ENCODE data around the gene MAT2A.

Gene MAT2A

GRCh38 chr2:85547089-85547858, 8.3 kb downstream of the MAT2A start:
- WGBS, 2 experiments: 86 to 100% methylated on average over 1 of the region's 1 CpG

GRCh38 chr2:85547859-85548607, 9.1 kb downstream of the MAT2A start:
- H3K27ac ChIP-seq (ENCODE audit: insufficient read depth, low read depth, low read length, poor library complexity, severe bottlenecking): no peak overlapping the region
- H3K36me3 ChIP-seq (ENCODE audit: control insufficient read depth, insufficient read depth, low read length): peaks cover 38% of the 10 kb centered on the region
- H3K4me3 ChIP-seq (ENCODE audit: insufficient read depth, low read depth, low read length): no peak overlapping the region
- no peaks in the 10 kb centered on the region for H3K4me1 ChIP-seq (ENCODE audit: control insufficient read depth, insufficient read depth, low read length)
- no peaks in the 10 kb centered on the region for H3K27me3 ChIP-seq (ENCODE audit: control insufficient read depth, insufficient read depth, low read length, poor library complexity, severe bottlenecking)
- H3K9me3 ChIP-seq (ENCODE audit: control insufficient read depth, low read length): no peaks in the 10 kb centered on the region
- WGBS, 2 experiments: 95% methylated on average over 6 of the region's 6 CpGs

More at GRCh38 chr2:85547089-85547858, 8.3 kb downstream of the MAT2A start:
- Histone ChIP-seq H3K27me3 (ENCODE audit: control insufficient read depth, insufficient read depth, low read length, poor library complexity, severe bottlenecking) (no peaks in the 10 kb centered on the region), H3K4me3 (ENCODE audit: insufficient read depth, low read depth, low read length) (no peak overlapping the region), H3K4me1 (ENCODE audit: control insufficient read depth, insufficient read depth, low read length) (peaks cover under 1% of the 10 kb centered on the region), H3K27ac (ENCODE audit: insufficient read depth, low read depth, low read length, poor library complexity, severe bottlenecking) (no peak overlapping the region), H3K36me3 (ENCODE audit: control insufficient read depth, insufficient read depth, low read length) (peaks cover 40% of the 10 kb centered on the region), H3K9me3 (ENCODE audit: control insufficient read depth, low read length) (no peaks in the 10 kb centered on the region)

- 93 to 94% methylated on average over 2 of the region's 2 CpGs for WGBS, 2 experiments
- Histone ChIP-seq H3K4me1 (ENCODE audit: control insufficient read depth, insufficient read depth, low read length) (no peaks in the 10 kb centered on the region), H3K9me3 (ENCODE audit: control insufficient read depth, low read length) (no peaks in the 10 kb centered on the region), H3K27me3 (ENCODE audit: control insufficient read depth, insufficient read depth, low read length, poor library complexity, severe bottlenecking) (no peaks in the 10 kb centered on the region), H3K27ac (ENCODE audit: insufficient read depth, low read depth, low read length, poor library complexity, severe bottlenecking) (peak overlapping the region; percentile 16), H3K36me3 (ENCODE audit: control insufficient read depth, insufficient read depth, low read length) (peaks cover 33% of the 10 kb centered on the region), H3K4me3 (ENCODE audit: insufficient read depth, low read depth, low read length) (no peak overlapping the region)
These were observed 9.6 kb downstream of the MAT2A start for GRCh38 chr2:85548608-85548900.

- 94 to 96% methylated on average over 10 of the region's 10 CpGs for WGBS, 2 experiments
- no peaks in the 10 kb centered on the region for H3K27me3 ChIP-seq (ENCODE audit: control insufficient read depth, insufficient read depth, low read length, poor library complexity, severe bottlenecking)
- H3K36me3 ChIP-seq (ENCODE audit: control insufficient read depth, insufficient read depth, low read length): peaks cover 37% of the 10 kb centered on the region
- H3K27ac ChIP-seq (ENCODE audit: insufficient read depth, low read depth, low read length, poor library complexity, severe bottlenecking): no peak overlapping the region
- no peaks in the 10 kb centered on the region for H3K9me3 ChIP-seq (ENCODE audit: control insufficient read depth, low read length)
- H3K4me1 ChIP-seq (ENCODE audit: control insufficient read depth, insufficient read depth, low read length): no peaks in the 10 kb centered on the region
- no peak overlapping the region for H3K4me3 ChIP-seq (ENCODE audit: insufficient read depth, low read depth, low read length)
These were observed 10.1 kb downstream of the MAT2A start for GRCh38 chr2:85549095-85549494.

GRCh38 chr2:85549826-85550225, 10.9 kb downstream of the MAT2A start:
- Histone ChIP-seq H3K4me1 (ENCODE audit: control insufficient read depth, insufficient read depth, low read length) (no peaks in the 10 kb centered on the region), H3K36me3 (ENCODE audit: control insufficient read depth, insufficient read depth, low read length) (peaks cover 33% of the 10 kb centered on the region), H3K27ac (ENCODE audit: insufficient read depth, low read depth, low read length, poor library complexity, severe bottlenecking) (no peak overlapping the region), H3K4me3 (ENCODE audit: insufficient read depth, low read depth, low read length) (no peak overlapping the region), H3K27me3 (ENCODE audit: control insufficient read depth, insufficient read depth, low read length, poor library complexity, severe bottlenecking) (no peaks in the 10 kb centered on the region), H3K9me3 (ENCODE audit: control insufficient read depth, low read length) (no peaks in the 10 kb centered on the region)
- WGBS, 2 experiments: 74 to 81% methylated on average over 4 of the region's 4 CpGs

- Histone ChIP-seq H3K36me3 (ENCODE audit: control insufficient read depth, insufficient read depth, low read length) (peaks cover 30% of the 10 kb centered on the region), H3K4me3 (ENCODE audit: insufficient read depth, low read depth, low read length) (no peak overlapping the region), H3K27ac (ENCODE audit: insufficient read depth, low read depth, low read length, poor library complexity, severe bottlenecking) (no peak overlapping the region), H3K27me3 (ENCODE audit: control insufficient read depth, insufficient read depth, low read length, poor library complexity, severe bottlenecking) (no peaks in the 10 kb centered on the region), H3K9me3 (ENCODE audit: control insufficient read depth, low read length) (no peaks in the 10 kb centered on the region), H3K4me1 (ENCODE audit: control insufficient read depth, insufficient read depth, low read length) (no peaks in the 10 kb centered on the region)
- 95% methylated on average over 10 of the region's 10 CpGs for WGBS, 2 experiments
These were observed 11.5 kb downstream of the MAT2A start for GRCh38 chr2:85550486-85550885.

GRCh38 chr2:85551698-85552678, 13.0 kb downstream of the MAT2A start:
- H3K36me3 ChIP-seq (ENCODE audit: control insufficient read depth, insufficient read depth, low read length): peaks cover 29% of the 10 kb centered on the region

GRCh38 chr2:85553184-85553583, 14.2 kb downstream of the MAT2A start:
- Histone ChIP-seq H3K27ac (ENCODE audit: insufficient read depth, low read depth, low read length, poor library complexity, severe bottlenecking) (no peak overlapping the region), H3K9me3 (ENCODE audit: control insufficient read depth, low read length) (no peaks in the 10 kb centered on the region), H3K4me3 (ENCODE audit: insufficient read depth, low read depth, low read length) (no peak overlapping the region), H3K4me1 (ENCODE audit: control insufficient read depth, insufficient read depth, low read length) (no peaks in the 10 kb centered on the region), H3K27me3 (ENCODE audit: control insufficient read depth, insufficient read depth, low read length, poor library complexity, severe bottlenecking) (no peaks in the 10 kb centered on the region), H3K36me3 (ENCODE audit: control insufficient read depth, insufficient read depth, low read length) (peaks cover 29% of the 10 kb centered on the region)
- WGBS, 2 experiments: 87% methylated on average over 6 of the region's 6 CpGs

More at GRCh38 chr2:85551698-85552678, 13.0 kb downstream of the MAT2A start:
- Histone ChIP-seq H3K27ac (ENCODE audit: insufficient read depth, low read depth, low read length, poor library complexity, severe bottlenecking) (no peak overlapping the region), H3K27me3 (ENCODE audit: control insufficient read depth, insufficient read depth, low read length, poor library complexity, severe bottlenecking) (no peaks in the 10 kb centered on the region), H3K9me3 (ENCODE audit: control insufficient read depth, low read length) (no peaks in the 10 kb centered on the region), H3K4me1 (ENCODE audit: control insufficient read depth, insufficient read depth, low read length) (no peaks in the 10 kb centered on the region), H3K4me3 (ENCODE audit: insufficient read depth, low read depth, low read length) (no peak overlapping the region)
- 85 to 88% methylated on average over 9 of the region's 9 CpGs for WGBS, 2 experiments

- Histone ChIP-seq H3K4me1 (ENCODE audit: control insufficient read depth, insufficient read depth, low read length) (no peaks in the 10 kb centered on the region), H3K27me3 (ENCODE audit: control insufficient read depth, insufficient read depth, low read length, poor library complexity, severe bottlenecking) (no peaks in the 10 kb centered on the region), H3K9me3 (ENCODE audit: control insufficient read depth, low read length) (no peaks in the 10 kb centered on the region), H3K36me3 (ENCODE audit: control insufficient read depth, insufficient read depth, low read length) (peaks cover 29% of the 10 kb centered on the region), H3K27ac (ENCODE audit: insufficient read depth, low read depth, low read length, poor library complexity, severe bottlenecking) (no peak overlapping the region), H3K4me3 (ENCODE audit: insufficient read depth, low read depth, low read length) (no peak overlapping the region)
- 94 to 100% methylated on average over 3 of the region's 3 CpGs for WGBS, 2 experiments
These were observed 16.1 kb downstream of the MAT2A start for GRCh38 chr2:85554980-85555612.

Measured in ectodermal cell (in vitro differentiated cells).